ENCODE results near the gene KRT76.

KRT76 gene

GRCh38 chr12:52721838-52722470 lies 55.2 kb downstream of the KRT76 start:
- no peak for TF ChIP-seq CTCF (IDR thresholded peaks at IDR 0.05; ENCODE audit: extremely low read depth, insufficient read depth, missing control alignments)
- in situ Hi-C loops (cut with MboI; ENCODE audit: low pct_unique_long_range_greater_than_20kb, low sequenced_read_pairs, unreplicated experiment): no loop called here
- no peak for DNase-seq (ENCODE audit: low spot score)

DNA sequence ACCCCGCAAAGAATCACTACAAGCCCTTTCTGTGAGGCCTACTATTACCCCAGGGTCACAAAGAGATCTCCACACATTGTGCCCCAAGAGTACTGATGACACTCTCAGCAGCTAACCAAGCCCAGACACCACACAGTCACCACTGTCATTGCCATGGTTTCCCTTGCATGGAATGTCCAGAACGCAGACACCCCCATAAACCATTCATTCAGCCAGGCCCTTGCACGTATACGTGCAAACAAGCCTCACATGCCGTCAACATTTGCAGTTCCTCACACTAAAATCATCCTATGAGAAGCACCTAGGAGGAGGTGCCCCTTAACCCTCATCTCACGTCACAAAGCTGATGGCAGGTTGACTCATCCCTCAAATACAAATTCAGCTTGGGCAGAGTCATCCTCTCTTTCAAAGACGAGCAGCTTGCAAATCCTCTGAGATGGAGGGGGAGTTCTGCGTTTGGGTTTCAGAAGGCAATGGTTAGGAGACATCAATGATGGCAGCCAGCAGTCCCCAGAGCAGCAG lies 56.7 kb downstream of the KRT76 start:
- in situ Hi-C loops (cut with MboI; ENCODE audit: low pct_unique_long_range_greater_than_20kb, low sequenced_read_pairs, unreplicated experiment): no loop called here
- TF ChIP-seq CTCF (IDR thresholded peaks at IDR 0.05; ENCODE audit: extremely low read depth, insufficient read depth, missing control alignments): no peak
- DNase-seq (ENCODE audit: low spot score): no peak

All from GM13977 (cell line).